NB4 (cell line): ENCODE results near the gene SLC7A6.

Experiments used
- DNase-seq: peaks from one replicate; pipeline ENCODE4 v3.0.0; 2010; ENCODE audit warnings: low read depth
- H3K4me3 ChIP-seq: one replicate; pipeline ENCODE4 v1.5.1; 2011; ENCODE audit warnings: mild to moderate bottlenecking, low read depth, low read length, moderate library complexity
- MYC ChIP-seq: IDR thresholded peaks from 2 replicates; pipeline ENCODE4 v1.6.1; 2011; ENCODE audit warnings: low read depth, low read length
- POLR2A ChIP-seq: IDR thresholded peaks from 2 replicates; pipeline ENCODE4 v1.6.1; 2011; ENCODE audit warnings: mild to moderate bottlenecking; ENCODE audit not compliant: insufficient read length; ENCODE audit errors: extremely low read depth
- TF ChIP-seq, protein P1 (sequence below): IDR thresholded peaks from one replicate; pipeline ENCODE4 v1.5.1; 2012; ENCODE audit warnings: low read depth, low read length
- TF ChIP-seq, protein P2 (sequence below): IDR thresholded peaks from 2 replicates; pipeline ENCODE4 v1.6.1; 2011; ENCODE audit warnings: low read depth, low read length

The SLC7A6 gene

GRCh38 chr16:68283346-68283745, 19.0 kb downstream of the SLC7A6 start:
- H3K4me3 ChIP-seq, result no peak overlapping the region
- no peak for DNase-seq
- TF ChIP-seq MYC (no peak), POLR2A (no peak)
- TF ChIP-seq, protein P1, sequence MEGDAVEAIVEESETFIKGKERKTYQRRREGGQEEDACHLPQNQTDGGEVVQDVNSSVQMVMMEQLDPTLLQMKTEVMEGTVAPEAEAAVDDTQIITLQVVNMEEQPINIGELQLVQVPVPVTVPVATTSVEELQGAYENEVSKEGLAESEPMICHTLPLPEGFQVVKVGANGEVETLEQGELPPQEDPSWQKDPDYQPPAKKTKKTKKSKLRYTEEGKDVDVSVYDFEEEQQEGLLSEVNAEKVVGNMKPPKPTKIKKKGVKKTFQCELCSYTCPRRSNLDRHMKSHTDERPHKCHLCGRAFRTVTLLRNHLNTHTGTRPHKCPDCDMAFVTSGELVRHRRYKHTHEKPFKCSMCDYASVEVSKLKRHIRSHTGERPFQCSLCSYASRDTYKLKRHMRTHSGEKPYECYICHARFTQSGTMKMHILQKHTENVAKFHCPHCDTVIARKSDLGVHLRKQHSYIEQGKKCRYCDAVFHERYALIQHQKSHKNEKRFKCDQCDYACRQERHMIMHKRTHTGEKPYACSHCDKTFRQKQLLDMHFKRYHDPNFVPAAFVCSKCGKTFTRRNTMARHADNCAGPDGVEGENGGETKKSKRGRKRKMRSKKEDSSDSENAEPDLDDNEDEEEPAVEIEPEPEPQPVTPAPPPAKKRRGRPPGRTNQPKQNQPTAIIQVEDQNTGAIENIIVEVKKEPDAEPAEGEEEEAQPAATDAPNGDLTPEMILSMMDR, result no peak
- TF ChIP-seq, protein P2, sequence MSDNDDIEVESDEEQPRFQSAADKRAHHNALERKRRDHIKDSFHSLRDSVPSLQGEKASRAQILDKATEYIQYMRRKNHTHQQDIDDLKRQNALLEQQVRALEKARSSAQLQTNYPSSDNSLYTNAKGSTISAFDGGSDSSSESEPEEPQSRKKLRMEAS, result no peak

DNA sequence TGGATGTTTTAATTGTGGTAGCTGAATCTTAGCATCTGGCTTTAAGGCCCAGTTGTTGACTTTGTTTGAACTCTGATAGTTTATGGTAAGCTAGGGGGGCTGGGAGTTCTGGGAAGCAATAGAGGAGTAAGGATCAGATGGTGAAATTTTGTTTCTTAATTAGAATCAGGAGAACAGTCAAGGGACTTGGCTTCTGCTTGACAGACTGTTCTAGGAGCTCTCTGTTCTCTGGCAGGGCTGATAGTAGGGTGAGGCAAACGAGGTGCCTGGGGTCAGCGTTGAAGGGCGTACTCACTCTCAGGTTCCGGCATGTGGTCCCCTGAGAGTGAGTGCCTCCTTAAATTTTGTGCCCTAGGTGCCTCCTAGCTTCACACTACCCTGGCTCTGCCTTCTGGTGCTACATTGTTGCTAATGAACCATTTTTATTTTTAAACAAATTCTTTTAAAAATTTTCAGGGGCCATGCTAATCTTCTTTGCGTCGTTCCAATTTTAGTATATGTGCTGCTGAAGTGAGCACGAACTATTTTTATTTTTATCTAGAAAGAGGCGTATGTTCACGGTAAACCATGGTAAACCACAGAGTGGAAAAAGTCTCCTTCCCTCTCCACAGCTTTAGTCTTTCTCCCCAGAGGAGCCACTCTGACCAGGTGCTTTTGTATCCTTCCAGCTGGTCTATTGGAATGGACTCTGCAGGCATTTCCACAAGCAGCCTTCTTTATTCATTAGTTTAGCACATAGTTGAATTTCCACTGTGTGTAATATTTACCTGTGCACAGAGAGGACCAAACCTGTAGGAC, 19.7 kb downstream of the SLC7A6 start:
- no peak overlapping the region for H3K4me3 ChIP-seq
- DNase-seq, result no peak
- TF ChIP-seq, protein P2, result no peak
- TF ChIP-seq MYC, result no peak
- TF ChIP-seq POLR2A, result no peak
- TF ChIP-seq, protein P1, result no peak

DNA sequence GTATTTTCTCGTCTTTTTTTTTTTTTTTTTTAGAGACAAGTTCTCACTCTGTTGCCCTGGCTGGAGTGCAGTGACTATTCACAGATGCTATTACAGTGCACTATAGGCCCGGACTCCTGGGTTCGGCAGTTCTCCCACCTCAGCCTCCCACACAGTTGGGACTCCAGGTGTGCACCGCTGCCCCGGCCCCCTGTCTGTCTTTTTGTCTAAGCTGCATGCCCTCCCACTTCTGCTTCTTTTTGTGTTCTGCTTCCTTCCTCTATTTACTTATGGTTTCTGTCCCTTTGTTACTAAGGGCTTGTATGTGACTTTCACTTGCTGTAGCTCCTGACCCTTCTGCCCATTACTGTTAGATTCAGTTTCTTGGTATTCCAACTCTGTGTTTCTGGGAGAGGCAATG, 20.5 kb downstream of the SLC7A6 start:
- no peak overlapping the region for H3K4me3 ChIP-seq
- DNase-seq, result peak; percentile 75
- TF ChIP-seq MYC (no peak), POLR2A (no peak)
- TF ChIP-seq, protein P1, result no peak
- TF ChIP-seq, protein P2, result no peak

GRCh38 chr16:68285683-68286082, 21.4 kb downstream of the SLC7A6 start:
- TF ChIP-seq, protein P2, result no peak
- TF ChIP-seq POLR2A, result no peak
- no peak for TF ChIP-seq MYC
- TF ChIP-seq, protein P1, result no peak
- peak overlapping the region; percentile 26 for H3K4me3 ChIP-seq

GRCh38 chr16:68286153-68287074, 22.1 kb downstream of the SLC7A6 start:
- peak; percentile 86 for DNase-seq
- TF ChIP-seq, protein P2, result peak; percentile 70
- TF ChIP-seq, protein P1, result no peak
- TF ChIP-seq MYC (peak; percentile 57; the same call in 1 of the 2 replicates), POLR2A (no peak)
- H3K4me3 ChIP-seq, result peak overlapping the region; percentile 26

More at GRCh38 chr16:68285683-68286082, 21.4 kb downstream of the SLC7A6 start:
- no peak for DNase-seq
